HG03103 (cell line): Measurements from ENCODE around the gene GLRA2.

ENCODE experiments used
- ATAC-seq: cut with Tn5 transposase; IDR thresholded peaks from one replicate; pipeline ENCODE4 v1.9.1; 2021; ENCODE audit warnings: low read depth; ENCODE audit not compliant: unreplicated experiment

Gene GLRA2

DNA sequence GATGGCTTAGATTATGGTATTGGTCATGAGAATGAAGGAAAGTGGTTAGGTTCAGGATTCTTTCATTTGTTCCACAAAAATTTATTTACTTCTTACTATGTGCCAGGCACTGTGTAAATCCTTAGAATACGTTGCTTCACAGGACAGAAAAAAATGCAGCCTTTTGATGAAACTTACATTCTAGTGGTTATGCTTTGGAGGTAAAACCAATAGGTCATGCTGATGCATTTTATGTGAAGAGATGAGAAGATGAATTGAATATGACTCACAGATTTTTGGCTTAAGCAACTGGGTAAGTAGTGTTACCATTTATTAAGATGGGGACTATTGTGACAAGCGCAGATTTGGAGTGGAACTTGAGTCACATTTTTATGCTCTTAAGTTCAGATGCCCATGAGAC lies 165.3 kb downstream of the GLRA2 start:
- no peak for ATAC-seq

- no peak for ATAC-seq
Observed at GRCh38 chrX:14697451-14697850, 168.1 kb downstream of the GLRA2 start.

- no peak for ATAC-seq
Observed at GRCh38 chrX:14698790-14699189, 169.5 kb downstream of the GLRA2 start.

GRCh38 chrX:14700982-14701381 lies 171.6 kb downstream of the GLRA2 start:
- ATAC-seq = no peak

- no peak for ATAC-seq
Observed at GRCh38 chrX:14702145-14702544, 172.8 kb downstream of the GLRA2 start.

GRCh38 chrX:14712096-14712495 lies 182.8 kb downstream of the GLRA2 start:
- ATAC-seq = no peak

- ATAC-seq = no peak
Observed at GRCh38 chrX:14717949-14718348, 188.6 kb downstream of the GLRA2 start.

DNA sequence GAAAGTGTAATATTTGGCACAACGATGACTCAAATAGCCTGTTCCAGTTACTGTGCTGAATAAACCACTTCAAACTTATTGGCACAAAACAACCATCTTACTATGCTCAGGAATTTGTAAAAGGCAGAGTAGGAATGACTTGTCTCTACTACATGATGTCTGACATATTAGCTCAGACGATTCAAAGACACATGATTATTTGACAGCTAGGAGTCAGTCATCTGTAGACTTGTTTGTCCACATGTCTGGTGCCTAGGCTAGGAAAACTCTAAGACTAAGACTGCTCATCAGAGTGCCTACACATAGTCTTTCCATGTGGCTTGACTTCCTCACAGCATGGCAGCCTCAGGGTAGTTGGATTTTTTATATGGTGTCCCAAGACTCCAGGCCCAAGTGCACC lies 189.1 kb downstream of the GLRA2 start:
- ATAC-seq = no peak

GRCh38 chrX:14729058-14729457 lies 199.7 kb downstream of the GLRA2 start:
- ATAC-seq = no peak

DNA sequence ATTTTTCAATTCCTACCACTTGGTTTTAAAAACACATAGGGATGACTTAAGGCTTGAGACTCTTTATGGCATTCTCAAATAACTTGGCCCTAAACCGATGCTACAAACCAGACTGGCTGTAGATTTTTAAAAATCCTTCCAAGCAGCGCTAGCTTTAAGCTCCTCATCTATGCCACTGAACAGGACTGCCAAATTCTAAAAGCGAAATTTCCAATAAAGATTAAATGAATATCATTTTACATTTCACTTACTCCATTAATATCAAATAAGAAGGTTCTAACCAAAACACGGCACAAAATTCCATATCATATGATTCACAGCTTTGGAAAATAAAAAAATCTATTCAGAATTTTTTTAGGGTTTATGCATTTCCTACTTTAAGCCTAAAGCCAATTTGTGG lies 209.3 kb downstream of the GLRA2 start:
- no peak for ATAC-seq

- ATAC-seq = no peak
Observed at GRCh38 chrX:14753441-14753840, 224.1 kb downstream of the GLRA2 start.

GRCh38 chrX:14758029-14758491 lies 228.7 kb downstream of the GLRA2 start:
- no peak for ATAC-seq

- no peak for ATAC-seq
Observed at GRCh38 chrX:14775416-14775815, 246.1 kb downstream of the GLRA2 start.

DNA sequence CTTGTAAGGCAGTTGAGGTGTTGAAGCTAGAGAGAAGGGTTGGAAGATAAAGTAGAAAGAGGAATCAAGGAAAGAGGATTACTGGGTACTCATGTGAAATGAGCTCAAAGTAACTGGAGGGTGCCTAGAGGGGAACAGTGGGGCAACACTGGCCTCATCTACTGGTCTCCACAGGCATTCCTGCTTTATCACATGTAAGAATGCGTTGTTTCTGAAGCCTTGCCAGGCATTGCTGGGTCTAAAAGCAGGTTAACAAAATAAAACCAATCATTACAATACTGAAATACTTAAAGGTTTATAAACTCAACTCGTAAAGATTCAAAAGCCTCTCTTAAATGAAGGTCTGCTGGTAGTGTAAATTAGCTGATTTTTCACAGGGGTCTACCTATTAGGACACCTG lies 247.6 kb downstream of the GLRA2 start:
- ATAC-seq = no peak

DNA sequence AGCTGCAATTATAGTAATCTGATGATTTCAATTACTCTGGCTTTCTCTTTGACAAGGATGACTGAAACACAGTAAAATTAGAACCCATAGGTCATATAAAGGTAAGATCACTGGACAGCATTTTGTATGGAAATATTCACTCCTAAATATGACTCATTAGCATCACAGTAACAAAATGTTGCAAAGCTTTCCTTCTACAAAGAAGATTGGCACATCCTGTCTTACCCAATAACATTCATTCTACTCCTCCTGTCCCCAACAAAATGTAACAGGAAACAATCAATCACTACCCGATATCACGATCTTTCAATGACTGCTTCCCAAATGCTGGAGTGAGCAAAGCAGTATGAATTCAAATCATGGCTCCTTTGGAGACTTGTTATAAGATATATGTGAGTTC lies 248.2 kb downstream of the GLRA2 start:
- ATAC-seq = no peak

GRCh38 chrX:14779580-14779979 lies 250.2 kb downstream of the GLRA2 start:
- ATAC-seq = no peak
